ENCODE results near the gene TAB3.

DNA sequence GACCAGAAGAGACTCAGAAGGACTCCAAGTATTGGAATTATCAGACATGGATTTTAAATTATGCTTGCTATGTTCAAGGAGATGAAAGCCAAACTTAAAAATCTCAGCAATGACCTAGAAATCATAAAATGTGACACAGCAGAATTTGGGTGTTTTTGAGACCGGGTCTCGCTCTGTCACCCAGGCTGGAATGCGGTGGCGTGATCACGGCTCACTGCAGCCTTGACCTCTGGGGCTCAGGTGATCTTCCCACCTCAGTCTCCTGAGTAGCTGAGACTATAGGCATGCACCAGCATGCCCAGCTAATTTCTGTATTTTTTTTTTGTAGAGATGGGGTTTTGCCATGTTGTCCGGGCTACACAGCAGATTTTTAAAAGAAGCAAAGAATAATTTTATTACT, 12.7 kb downstream of the TAB3 start:
- no peak for TF ChIP-seq POLR2A (IDR thresholded peaks at IDR 0.05)
- no peak for TF ChIP-seq EP300 (IDR thresholded peaks at IDR 0.05)
- TF ChIP-seq, protein P1, sequence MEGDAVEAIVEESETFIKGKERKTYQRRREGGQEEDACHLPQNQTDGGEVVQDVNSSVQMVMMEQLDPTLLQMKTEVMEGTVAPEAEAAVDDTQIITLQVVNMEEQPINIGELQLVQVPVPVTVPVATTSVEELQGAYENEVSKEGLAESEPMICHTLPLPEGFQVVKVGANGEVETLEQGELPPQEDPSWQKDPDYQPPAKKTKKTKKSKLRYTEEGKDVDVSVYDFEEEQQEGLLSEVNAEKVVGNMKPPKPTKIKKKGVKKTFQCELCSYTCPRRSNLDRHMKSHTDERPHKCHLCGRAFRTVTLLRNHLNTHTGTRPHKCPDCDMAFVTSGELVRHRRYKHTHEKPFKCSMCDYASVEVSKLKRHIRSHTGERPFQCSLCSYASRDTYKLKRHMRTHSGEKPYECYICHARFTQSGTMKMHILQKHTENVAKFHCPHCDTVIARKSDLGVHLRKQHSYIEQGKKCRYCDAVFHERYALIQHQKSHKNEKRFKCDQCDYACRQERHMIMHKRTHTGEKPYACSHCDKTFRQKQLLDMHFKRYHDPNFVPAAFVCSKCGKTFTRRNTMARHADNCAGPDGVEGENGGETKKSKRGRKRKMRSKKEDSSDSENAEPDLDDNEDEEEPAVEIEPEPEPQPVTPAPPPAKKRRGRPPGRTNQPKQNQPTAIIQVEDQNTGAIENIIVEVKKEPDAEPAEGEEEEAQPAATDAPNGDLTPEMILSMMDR (IDR thresholded peaks at IDR 0.05), result no peak
